ENCODE measurements around the gene KLC3.
A peak's percentile ranks its signal among the peaks of the same experiment; 100 is the strongest.
"Not testable (repeated sequence)": the region's sequence is repeated elsewhere in the genome, so short reads cannot be mapped to it uniquely, and the experiment has no call there.

KLC3 gene

GRCh38 chr19:45340232-45340898 is at the start of gene KLC3:
KLC3 (plus strand) TSS chr19:45340750; CDS start chr19:45345542, 4,792 bp downstream.
- DNase-seq = no peak

- DNase-seq = no peak
Observed at GRCh38 chr19:45291834-45292233, 48.7 kb upstream of the KLC3 start.

GRCh38 chr19:45293682-45294081 is 46.9 kb upstream of the KLC3 start:
- no peak for DNase-seq

- peak in 45 of 56 donors; percentile 2 to 82 (median 31) for DNase-seq
Observed at GRCh38 chr19:45294291-45295029, 46.1 kb upstream of the KLC3 start.

GRCh38 chr19:45295873-45296272 is 44.7 kb upstream of the KLC3 start:
- DNase-seq = no peak

GRCh38 chr19:45296355-45296754 is 44.2 kb upstream of the KLC3 start:
- no peak for DNase-seq

GRCh38 chr19:45297674-45298073 is 42.9 kb upstream of the KLC3 start:
- no peak for DNase-seq

GRCh38 chr19:45298264-45298663 is 42.3 kb upstream of the KLC3 start:
- no peak for DNase-seq

- DNase-seq = no peak
Observed at GRCh38 chr19:45299719-45300118, 40.8 kb upstream of the KLC3 start.

GRCh38 chr19:45302416-45302815 is 38.1 kb upstream of the KLC3 start:
- no peak for DNase-seq

- no peak for DNase-seq
Observed at GRCh38 chr19:45303269-45304060, 37.1 kb upstream of the KLC3 start.

- no peak for DNase-seq
Observed at GRCh38 chr19:45304141-45304926, 36.2 kb upstream of the KLC3 start.

- no peak for DNase-seq
Observed at GRCh38 chr19:45305007-45305406, 35.5 kb upstream of the KLC3 start.

- DNase-seq = no peak
Observed at GRCh38 chr19:45305421-45305820, 35.1 kb upstream of the KLC3 start.

- DNase-seq = no peak
Observed at GRCh38 chr19:45306040-45306439, 34.5 kb upstream of the KLC3 start.

- DNase-seq = peak in 2 of 56 donors; percentile 10 to 16
Observed at GRCh38 chr19:45306518-45307027, 34.0 kb upstream of the KLC3 start.

- no peak for DNase-seq
Observed at GRCh38 chr19:45307361-45307760, 33.2 kb upstream of the KLC3 start.

- not testable (repeated sequence) for DNase-seq
Observed at GRCh38 chr19:45309322-45309721, 31.2 kb upstream of the KLC3 start.

GRCh38 chr19:45311621-45312020 is 28.9 kb upstream of the KLC3 start:
- no peak for DNase-seq

GRCh38 chr19:45312285-45312684 is 28.3 kb upstream of the KLC3 start:
- DNase-seq = not testable (repeated sequence)

GRCh38 chr19:45314708-45315245 is 25.8 kb upstream of the KLC3 start:
- no peak for DNase-seq
